COLO829 (cell line): Measurements from ENCODE around the gene NR6A1.
"Not testable (repeated sequence)": the region's sequence is repeated elsewhere in the genome, so short reads cannot be mapped to it uniquely, and the experiment has no call there.

Experiments
- DNase-seq: peaks from one replicate; pipeline ENCODE4 v3.0.0; 2012; ENCODE audit warnings: low spot score

NR6A1 gene

GRCh38 chr9:124776954-124777648 lies 6.0 kb upstream of the NR6A1 start, which contains the start of gene OLFML2A:
TSS of gene OLFML2A (plus strand) at chr9:124777133. CDS start at chr9:124777271, 138 bp downstream.
- DNase-seq, result no peak

- no peak for DNase-seq
Measured at GRCh38 chr9:124776618-124776953, 5.5 kb upstream of the NR6A1 start.

GRCh38 chr9:124774129-124774978 lies 3.2 kb upstream of the NR6A1 start:
- peak; percentile 89 for DNase-seq

GRCh38 chr9:124773473-124774128 lies 2.5 kb upstream of the NR6A1 start:
- no peak for DNase-seq

- not testable (repeated sequence) for DNase-seq
Measured at GRCh38 chr9:124772877-124773276, 1.8 kb upstream of the NR6A1 start.

- DNase-seq, result peak; percentile 85
Measured at GRCh38 chr9:124771867-124772679, 962 bp upstream of the NR6A1 start.

GRCh38 chr9:124770359-124771020 lies 621 bp downstream of the NR6A1 start:
- no peak for DNase-seq

GRCh38 chr9:124769549-124770358 lies 1.4 kb downstream of the NR6A1 start:
- no peak for DNase-seq

GRCh38 chr9:124768750-124769548 lies 2.2 kb downstream of the NR6A1 start:
- DNase-seq, result no peak

- DNase-seq, result no peak
Measured at GRCh38 chr9:124768334-124768733, 2.8 kb downstream of the NR6A1 start.

GRCh38 chr9:124767821-124768220 lies 3.3 kb downstream of the NR6A1 start:
- DNase-seq, result no peak

- DNase-seq, result no peak
Measured at GRCh38 chr9:124766815-124767554, 4.1 kb downstream of the NR6A1 start.

- no peak for DNase-seq
Measured at GRCh38 chr9:124766326-124766725, 4.8 kb downstream of the NR6A1 start.

- no peak for DNase-seq
Measured at GRCh38 chr9:124765439-124765835, 5.7 kb downstream of the NR6A1 start.

- no peak for DNase-seq
Measured at GRCh38 chr9:124764774-124765438, 6.2 kb downstream of the NR6A1 start.

- DNase-seq, result no peak
Measured at GRCh38 chr9:124762633-124763032, 8.5 kb downstream of the NR6A1 start.

- no peak for DNase-seq
Measured at GRCh38 chr9:124761710-124762109, 9.4 kb downstream of the NR6A1 start.

- DNase-seq, result no peak
Measured at GRCh38 chr9:124761196-124761595, 9.9 kb downstream of the NR6A1 start.
